SHP77 (cell line): ENCODE data around the gene COL27A1.

Experiments used
- DNase-seq, 2 experiments: peaks; one replicate each; lab custom pipeline; 2025; lab: John Stamatoyannopoulos, UW

The COL27A1 gene

DNA sequence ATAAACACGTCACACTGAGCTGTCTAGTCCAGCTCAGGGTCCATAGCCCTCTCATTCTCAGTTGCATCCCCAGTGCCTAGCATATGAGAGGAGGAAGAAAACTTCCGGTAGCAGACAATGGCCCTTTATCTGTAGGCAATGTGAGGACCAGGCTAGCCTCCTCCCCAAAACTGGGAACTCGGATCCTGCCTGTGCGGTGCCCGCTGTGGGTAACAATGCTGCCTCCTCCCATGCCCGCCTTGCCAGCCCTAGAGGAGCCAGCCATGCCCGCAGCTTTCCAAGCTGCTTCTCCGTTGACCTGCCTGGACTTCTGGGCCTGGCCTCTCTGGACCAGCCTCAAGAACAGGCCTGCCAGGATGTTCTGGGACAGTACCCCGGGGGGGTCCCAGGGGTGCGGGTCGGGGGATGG lies 93.0 kb downstream of the COL27A1 start:
- DNase-seq = no peak

DNA sequence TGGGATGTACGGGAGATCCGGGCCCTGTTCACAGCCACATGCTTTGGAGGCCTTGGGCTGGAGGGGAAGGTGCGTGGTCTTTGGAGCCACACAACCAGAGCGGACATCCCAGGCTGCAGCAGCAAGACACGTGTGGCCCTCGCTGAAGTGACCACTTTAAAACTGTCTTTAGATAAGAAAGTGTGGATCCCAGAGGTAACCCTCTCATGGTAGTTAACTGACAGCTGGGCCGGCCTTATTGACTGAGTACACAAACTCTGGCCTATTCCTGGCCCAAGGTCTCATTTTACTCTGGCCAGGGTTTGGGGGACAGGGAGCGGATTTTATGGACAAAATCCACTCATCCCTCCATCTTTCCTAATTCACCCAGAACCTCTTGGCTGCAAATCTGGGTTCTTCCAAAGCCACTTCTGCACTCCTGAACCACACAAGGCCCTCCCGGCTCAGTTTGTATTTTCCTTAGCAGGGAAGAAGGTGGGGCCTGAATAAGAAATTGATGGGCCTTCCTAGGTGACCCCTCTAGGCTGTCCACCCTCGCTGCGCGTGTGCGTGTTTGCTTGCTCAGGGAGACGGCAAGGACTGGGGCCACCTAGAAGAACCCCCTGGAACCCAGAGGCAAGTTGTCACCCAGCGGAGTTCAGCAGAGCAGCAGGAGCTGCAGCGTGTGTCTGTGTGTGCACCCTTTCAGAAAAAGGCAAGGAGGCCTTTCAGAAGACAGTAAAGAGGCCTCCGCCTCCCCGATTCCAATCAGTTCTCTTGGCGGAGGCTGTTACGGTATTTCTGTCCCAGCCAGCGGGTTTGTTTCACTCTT lies 94.3 kb downstream of the COL27A1 start:
- DNase-seq = no peak

DNA sequence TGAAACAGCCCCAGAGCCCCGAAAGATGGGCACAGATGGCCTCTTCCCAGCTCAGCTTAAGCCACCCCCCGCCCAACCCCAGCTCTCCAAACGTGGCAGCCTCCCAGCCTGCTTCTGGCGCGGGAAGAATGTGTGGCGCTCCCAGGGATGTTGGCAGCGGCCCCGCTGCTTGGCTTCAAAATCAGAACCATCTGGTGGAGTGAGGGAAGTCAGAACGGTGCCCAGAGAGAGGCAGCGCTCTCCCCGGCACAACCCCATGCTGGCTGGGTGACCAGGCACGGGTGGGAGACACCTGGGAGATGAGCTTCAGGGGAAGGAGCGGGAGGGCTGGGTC lies 94.9 kb downstream of the COL27A1 start:
- DNase-seq = no peak

DNA sequence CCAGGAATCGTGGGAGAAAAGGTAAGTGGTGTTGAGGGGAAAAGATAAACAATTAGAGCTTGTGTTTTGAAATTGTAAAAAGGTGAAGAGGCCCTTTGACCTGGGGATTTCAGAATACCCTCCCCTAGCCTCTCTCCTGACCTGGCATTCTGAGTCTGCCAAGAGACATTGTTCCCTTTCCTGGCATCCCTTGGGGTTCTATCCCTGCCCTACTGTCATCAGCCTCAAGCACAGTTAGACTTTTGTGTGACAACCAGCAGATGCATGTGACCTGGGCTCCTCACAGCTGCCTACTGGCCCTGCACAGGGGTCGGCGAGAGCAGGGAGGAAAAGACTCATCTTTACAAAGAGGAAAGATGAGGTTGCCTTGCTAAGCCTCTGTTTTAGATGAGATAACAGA lies 95.3 kb downstream of the COL27A1 start:
- no peak for DNase-seq

DNA sequence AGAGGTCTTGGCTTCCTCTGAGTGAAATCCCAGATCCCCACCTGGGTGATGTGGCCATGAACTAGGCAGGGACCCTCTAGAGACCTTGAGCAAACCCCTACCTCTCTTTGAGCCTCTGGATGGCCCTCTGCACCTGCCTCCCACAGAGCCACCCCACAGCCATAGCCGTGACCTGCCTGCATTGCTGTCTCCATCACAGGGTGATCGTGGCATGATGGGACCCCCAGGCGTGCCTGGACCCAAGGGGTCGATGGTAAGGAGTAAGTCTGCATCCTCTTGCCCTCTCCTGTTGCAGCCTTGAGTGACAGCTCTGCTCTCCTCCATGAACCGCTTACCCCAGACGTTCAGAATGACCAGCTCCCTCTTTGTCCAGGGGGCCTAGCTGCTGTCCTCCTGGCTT lies 97.1 kb downstream of the COL27A1 start:
- DNase-seq = no peak

DNA sequence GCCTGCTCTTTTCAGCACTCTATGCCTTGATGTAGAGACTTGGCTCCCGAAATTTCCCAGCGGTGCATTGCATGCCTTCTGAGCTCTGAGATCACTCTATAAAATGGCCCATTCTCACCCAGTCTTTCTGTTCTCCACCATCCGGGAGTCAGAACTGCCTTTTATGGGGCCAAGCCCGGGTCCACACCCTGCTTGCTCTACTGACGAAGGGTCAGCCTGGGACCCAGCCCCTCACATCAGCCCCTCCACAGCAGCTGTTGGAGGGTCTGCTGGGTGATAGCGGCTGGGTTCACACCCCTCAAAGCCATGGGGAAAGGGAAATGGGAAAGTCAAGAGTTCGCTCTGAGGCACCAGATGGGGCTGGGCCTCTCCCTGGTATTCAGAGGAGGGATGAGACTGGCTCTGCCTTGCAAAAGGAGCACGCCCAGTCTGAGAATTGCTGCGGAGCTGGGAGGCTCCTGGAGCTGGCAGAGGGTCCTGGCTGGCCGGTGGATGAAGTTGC lies 101.5 kb downstream of the COL27A1 start:
- no peak for DNase-seq

DNA sequence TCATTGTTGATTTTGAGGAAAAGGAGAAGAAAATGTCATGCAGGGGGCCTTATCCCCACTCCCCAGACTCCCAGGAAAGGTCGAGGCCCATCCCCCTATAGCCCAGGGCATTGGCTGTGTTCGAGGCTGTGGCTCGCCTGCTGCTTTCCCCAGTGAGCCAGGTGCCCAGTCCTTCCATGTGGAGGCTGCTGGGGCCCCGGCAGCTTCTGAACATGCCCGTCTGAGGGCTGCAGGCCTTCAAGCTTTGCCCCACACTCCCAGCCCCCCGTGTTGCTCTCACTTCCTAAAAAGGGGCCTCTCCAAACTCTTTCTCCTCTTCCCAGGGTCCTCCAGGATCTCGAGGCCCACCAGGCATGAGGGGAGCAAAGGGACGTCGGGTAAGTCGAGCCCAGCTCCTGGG lies 102.9 kb downstream of the COL27A1 start:
- no peak for DNase-seq

DNA sequence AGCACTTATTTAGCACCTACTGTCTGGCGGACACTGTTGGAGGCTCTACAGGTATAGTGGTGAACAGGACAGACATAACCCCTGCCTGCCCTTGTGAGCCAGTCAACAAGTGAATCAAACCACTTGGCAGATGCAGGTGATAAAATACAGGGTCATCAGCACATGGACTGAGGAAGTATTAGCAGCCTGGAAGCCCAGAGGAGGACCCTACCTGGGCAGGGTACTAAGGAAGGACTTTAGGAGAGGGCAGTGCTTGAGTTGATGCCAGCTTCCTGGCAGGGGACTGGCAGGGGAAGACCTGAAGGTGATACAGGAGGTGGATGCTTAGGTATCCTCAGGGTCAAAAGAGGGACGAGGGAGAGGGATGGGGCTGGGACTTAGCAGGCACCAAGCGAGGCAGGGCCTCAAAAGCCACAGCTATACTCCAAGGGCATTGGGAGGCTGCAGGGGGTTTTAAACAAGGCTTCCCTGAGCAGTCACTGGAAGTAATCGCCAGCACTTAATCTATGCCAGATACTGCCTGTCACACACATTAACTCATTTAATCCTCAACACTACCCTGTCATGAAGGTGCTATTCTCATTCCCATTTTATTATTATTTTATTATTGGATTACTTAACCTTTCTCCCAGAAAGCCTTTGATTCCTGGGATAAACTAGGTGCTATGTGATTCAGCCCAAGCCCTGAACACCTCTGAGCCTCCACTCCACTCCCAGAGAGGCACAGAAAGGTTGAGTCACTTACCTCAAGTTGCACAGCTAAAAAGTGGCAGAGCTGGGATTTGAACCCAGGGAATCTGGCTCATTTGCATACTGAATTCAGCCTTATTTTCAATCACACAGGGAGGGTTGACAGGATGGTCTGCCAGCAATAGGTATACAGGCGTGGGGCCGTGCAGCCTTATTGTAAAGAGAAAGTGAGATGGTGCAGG lies 103.8 kb downstream of the COL27A1 start:
- no peak for DNase-seq

DNA sequence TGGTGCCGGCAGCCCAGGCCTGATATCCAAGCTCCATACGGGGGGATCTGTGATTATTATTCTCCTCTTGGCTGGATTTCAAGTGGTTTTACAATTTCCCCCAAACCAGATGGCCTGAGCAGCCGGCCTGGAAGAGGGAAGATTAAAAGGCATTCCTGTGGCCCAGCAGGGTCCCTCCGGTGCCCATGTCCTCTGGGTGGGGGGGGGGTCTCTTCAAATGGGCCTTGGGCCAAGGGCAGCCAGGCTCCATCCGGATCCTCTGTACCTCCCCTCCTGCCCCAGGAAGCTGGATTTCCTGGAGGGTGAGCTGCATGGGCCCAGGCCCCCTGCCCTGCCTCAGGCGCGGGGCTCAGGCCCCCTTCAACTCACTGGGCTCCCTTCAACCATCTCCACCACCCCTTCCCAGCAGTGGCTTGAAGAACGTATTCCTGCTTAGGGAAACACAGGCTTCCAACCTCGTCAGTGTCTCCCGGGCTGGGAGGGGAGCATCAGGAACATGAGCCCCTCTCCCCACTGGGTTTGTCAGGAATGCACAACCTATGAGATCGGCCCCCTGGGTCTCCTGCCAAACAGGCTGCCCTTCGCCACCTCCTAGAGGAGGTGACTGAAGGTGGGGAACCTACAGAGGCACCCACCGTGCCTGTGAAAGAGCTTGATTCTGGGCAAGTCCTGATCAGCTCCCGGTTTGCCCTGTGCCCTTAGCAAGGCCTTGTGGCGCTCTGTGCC lies 104.6 kb downstream of the COL27A1 start:
- DNase-seq = no peak

DNA sequence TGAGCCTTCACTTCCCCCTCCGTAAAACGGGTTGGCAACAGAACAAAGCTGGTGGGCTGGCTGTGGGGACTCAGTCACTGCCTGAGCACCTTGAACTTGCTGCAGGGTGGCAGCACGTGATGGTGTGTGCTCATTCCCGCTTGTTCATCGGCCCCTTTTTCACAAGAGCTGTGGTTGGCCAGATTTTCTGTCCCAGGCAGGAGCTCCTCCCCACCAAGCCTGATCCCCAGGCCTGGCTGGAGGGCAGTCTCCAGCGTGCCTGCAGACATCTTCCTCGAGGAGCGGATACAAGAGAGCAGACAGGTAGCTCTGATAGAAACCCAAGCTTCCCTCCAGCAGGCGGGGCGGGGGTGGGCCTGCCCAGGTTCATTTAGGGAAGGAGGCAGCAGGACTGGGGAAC lies 105.7 kb downstream of the COL27A1 start:
- DNase-seq = no peak

DNA sequence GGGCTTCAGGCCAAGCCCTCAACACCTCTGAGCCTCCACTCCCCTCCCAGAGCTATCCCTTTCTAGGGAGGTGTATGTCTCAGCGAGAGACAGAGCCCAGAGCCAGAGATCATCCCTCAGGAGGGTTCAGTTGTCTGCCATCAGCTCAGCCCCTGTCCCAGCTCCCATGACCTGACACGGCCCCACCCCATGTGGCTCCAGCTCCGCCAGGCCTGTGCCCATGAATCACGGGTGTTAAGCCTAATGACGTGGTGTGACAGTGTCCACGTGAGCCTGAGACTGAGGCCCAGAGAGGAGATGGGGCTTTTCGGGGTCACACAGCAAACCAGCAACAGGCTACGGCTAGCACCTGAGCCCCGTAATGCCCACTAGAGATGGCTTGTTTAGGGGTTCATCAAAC lies 106.7 kb downstream of the COL27A1 start:
- DNase-seq = no peak

DNA sequence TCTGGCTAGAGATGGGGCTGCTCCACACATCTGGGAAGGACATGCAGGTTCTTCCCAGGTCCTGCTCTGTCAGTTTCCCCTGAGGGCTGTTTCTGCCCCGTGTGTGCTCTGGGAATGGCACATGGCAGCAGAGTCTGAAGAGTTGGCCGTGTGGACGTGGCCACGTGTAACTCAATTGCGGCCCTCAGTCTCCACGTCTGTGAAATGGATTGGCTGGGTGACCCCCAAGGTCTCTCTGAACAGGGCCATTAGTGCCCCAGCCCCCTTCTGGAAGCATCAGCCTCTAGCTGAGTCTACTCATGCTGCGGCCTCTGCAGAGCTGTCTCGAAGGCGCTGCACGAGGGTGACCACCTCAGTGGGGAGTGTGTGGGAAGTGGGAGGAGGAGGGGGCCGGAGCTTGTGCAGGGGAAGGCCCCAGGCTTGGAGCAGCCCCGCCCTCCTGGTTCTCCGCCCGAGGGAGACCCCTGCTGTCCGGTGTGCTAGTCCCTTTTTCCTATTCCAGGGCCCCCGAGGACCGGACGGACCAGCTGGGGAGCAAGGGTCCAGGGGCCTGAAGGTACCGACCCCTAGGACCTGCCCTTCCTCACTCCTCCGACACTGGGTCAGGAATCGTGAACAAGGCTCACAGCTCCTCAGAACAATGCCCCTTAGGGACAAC lies 108.6 kb downstream of the COL27A1 start:
- DNase-seq = no peak

DNA sequence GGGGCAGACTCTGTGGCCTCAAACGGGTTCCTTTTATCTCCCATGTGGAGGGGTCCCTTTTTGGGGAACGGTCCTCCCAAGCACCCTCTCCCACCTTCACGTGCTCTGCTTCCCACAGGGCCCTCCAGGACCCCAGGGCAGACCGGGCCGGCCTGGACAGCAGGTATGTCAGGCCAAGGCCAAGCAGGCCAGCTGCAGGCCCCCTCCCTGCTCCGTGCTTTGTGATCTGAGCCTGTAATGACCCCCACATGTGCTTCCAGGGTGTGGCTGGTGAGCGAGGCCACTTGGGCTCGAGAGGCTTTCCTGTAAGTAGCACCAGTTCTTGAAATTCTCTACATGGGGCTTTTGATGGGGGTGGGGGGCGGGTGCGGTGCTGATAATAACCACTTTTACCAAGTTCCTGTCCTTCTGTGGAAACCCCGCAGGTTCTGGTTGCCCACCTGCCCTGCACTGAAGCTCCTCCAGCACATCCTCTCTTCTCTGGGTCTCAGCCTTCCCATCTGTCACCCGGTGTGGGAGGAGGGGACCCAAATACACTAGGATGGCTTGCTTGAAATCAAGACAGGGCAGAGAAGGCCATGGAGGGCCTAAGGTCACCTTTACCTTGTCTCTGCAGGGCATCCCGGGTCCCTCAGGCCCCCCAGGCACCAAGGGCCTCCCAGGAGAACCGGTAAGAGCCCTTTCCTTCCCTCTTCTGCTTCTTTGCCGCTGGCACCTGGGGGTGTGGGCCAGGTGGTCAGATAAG lies 109.6 kb downstream of the COL27A1 start:
- DNase-seq = no peak

DNA sequence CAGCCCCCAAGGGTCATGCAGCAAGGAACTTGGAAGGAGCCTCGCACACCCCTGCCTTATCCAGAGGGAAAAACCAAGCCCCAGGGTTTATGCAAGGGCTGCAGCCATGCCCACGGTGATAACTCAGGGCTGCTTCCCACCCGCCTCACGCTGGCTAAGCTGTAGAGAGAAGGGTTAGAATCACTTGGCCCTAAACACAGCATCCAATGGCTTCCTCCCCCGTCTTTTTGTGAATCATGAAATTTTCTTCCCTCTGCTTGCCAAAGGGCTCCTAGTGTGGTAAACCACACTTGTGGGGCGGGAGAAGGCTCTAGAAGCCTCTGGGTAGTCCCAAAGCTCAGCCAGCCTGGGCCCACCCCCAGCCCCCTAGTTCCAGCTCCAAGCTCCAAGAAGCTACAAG lies 111.6 kb downstream of the COL27A1 start:
- no peak for DNase-seq

DNA sequence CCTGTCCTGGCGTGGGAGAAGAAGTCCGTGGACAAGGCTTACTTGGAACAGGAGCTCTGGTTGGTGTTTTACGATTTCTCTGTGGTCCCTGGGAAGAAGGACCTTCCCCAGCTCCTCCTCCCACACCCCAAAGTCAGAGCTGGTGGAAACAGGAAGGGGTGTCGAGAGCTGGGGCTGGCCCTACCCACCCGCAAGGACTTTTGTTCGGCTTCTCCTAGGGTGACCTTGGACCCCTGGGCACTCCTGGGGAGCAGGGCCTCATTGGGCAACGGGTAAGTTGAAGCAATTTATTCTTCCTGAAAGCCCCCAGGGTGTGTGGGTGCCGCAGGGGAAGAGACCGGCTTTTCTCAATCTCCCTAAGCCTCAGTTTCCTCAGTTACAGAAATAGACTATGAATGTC lies 113.7 kb downstream of the COL27A1 start:
- DNase-seq = no peak

DNA sequence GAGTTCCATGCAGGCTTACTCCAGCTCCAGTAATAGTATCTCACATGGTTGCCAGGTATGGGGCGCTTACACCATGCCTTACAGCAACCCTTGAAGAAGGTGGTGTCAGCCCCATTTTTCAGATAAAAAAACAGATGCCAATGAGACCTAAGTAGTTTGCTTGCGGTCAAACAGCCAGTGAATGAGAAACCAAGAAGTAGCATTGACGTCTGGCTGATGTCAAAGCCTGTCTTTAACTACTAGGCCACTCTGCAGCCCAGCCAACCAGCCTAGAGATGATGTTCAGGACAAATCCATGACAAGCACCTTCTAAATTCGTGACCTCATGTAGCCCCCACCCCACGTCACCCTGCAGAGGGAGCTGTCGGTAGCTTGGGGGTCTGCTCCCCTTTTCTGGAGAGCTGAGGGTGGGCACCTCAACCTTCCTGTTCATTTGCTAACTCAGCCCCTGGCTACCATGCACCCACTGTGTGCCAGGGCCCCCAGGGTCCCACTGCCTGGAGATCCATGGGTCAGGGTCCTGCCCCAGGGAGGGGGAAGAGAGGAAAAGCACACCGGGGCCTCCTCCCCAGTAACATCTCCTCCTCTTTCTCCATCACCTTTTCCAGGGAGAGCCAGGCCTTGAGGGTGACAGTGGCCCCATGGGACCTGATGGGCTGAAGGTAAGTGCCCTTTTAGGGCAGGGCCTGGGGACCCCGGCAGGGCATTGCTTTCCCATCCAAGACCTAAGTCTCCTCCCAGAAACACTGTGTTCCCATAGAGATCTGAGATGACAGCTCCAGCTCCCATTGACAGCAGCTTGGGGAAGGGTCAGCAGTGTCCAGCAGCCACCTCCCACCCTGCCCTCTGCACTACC lies 115.0 kb downstream of the COL27A1 start:
- DNase-seq = no peak

DNA sequence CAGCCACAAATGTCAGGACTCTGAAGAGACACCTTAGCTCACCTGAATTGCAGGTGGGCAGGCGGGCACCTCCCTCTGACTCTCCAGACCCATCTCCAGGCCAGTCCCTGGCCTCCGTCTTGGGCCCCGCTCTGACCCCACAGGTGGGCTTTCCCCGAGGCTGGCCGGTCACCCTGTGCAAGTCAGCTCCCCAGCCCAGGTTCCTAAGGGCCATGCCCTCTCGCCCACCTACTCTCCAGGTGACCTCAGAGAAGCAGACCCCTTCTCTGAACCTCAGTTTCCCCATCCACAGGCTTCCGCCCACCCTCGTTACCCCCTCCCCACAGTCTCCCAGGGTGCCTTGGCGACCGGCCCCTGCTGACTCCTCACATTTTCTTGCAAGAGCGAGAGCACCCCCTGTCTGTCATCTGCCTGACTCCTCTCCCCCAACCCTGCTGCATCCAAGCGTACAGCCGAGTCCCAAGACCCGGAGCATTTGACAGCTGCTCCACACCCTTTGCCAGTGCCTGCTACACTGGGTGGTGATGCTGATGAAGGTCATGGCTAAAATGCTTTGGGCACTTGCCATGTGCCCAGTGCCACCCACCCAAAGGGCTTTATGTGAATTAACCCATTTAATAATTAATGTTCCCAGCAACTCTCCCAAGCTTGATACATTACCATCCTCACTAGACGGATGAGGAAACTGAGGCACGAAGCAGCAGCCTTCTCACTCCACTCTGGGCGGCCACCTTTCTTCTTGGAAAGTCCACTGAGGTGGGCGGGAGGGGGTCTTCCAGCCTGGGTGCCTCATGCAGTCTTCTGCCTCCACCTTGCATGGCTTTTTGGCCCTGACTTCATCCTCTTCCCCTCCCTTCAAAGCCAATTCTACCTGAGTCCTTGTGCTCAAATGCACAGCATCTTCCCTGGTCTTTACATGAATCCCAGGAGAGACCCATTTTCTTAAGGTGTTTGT lies 116.5 kb downstream of the COL27A1 start:
- no peak for DNase-seq

DNA sequence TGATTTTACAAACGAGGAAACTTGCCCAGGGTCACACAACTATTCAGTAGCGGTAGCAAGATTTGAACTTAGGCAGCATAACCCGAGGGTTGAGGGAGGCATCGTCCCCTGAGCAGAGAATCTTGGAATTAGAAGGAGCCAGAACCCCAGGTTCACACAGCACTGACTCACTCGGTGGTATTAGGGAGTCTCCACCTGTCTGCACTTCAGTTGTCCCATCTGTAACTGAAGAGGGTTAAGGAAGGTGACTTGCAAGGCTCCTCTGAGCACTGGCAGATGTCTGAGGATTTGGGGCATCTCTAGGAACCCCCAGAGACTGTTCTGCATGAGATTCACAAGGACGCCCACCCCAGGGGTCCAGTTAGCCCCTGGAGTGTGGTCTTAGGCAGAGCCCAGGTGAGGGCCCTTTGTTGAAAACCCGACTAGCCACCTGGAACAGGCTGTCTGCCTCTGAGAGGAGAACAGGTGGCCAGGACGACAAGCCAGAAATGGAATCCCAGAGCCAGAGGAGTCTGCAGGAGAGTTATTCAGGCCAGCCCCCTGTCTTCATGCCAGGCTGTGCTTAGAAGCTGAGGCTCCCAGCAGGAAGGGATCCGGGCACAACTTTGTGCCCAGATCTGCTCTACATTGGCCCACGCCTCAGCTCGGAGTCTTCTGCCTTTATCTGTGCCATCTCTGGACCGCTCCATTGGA lies 117.5 kb downstream of the COL27A1 start:
- DNase-seq = no peak
